WERI-Rb-1 (cell line): ENCODE measurements around the gene NPW.
A peak's percentile ranks its signal among the peaks of the same experiment; 100 is the strongest.

Experiments used
- DNase-seq: peaks from one replicate; pipeline ENCODE4 v3.0.0-alpha.2; 2020
- H3K27ac ChIP-seq: fragments of 250-450 bp; sonication (Bioruptor Pico); 2 replicates; pipeline ENCODE4 v1.5.1; 2020; ENCODE audit warnings: mild to moderate bottlenecking, moderate library complexity
- H3K27me3 ChIP-seq: fragments of 250-450 bp; sonication (Bioruptor Pico); 2 replicates; pipeline ENCODE4 v1.5.1; 2021; ENCODE audit warnings: mild to moderate bottlenecking, low read depth, moderate library complexity; ENCODE audit not compliant: insufficient read depth, severe bottlenecking
- H3K36me3 ChIP-seq: fragments of 250-450 bp; sonication (Bioruptor Pico); 2 replicates; pipeline ENCODE4 v1.5.1; 2020; ENCODE audit warnings: mild to moderate bottlenecking, moderate library complexity
- H3K4me3 ChIP-seq: 2 replicates; pipeline ENCODE4 v1.5.1; 2011; ENCODE audit warnings: low read depth, mild to moderate bottlenecking, control low read depth, low read length
- H3K9me3 ChIP-seq: fragments of 250-450 bp; sonication (Bioruptor Pico); 2 replicates; pipeline ENCODE4 v1.5.1; 2021; ENCODE audit warnings: mild to moderate bottlenecking, moderate library complexity; ENCODE audit not compliant: severe bottlenecking
- CTCF ChIP-seq: IDR thresholded peaks from 2 replicates; pipeline ENCODE4 v1.5.1; 2011; ENCODE audit warnings: low read depth, mild to moderate bottlenecking, control low read depth, inconsistent platforms, low read length

NPW gene

GRCh38 chr16:2013527-2013926, 6.1 kb upstream of the NPW start:
- no peak for DNase-seq
- Histone ChIP-seq H3K36me3 (peaks cover 4% of the 10 kb centered on the region), H3K9me3 (no peaks in the 10 kb centered on the region), H3K27ac (no peak overlapping the region), H3K27me3 (no peaks in the 10 kb centered on the region), H3K4me3 (no peak overlapping the region)
- TF ChIP-seq CTCF = no peak

- no peaks in the 10 kb centered on the region for H3K36me3 ChIP-seq
- no peak for TF ChIP-seq CTCF
- no peak overlapping the region; the same call in none of the 2 replicates for H3K27ac ChIP-seq
- H3K27me3 ChIP-seq = no peaks in the 10 kb centered on the region
- H3K4me3 ChIP-seq = no peak overlapping the region
- no peak for DNase-seq
- no peaks in the 10 kb centered on the region for H3K9me3 ChIP-seq
These were observed 4.3 kb upstream of the NPW start for GRCh38 chr16:2015117-2015946.

GRCh38 chr16:2015947-2016208, 3.7 kb upstream of the NPW start:
- no peaks in the 10 kb centered on the region for H3K9me3 ChIP-seq
- H3K27me3 ChIP-seq = no peaks in the 10 kb centered on the region
- no peak overlapping the region; the same call in 1 of the 2 replicates for H3K27ac ChIP-seq
- no peaks in the 10 kb centered on the region for H3K36me3 ChIP-seq
- TF ChIP-seq CTCF = no peak
- DNase-seq = no peak
- no peak overlapping the region for H3K4me3 ChIP-seq

- Histone ChIP-seq H3K36me3 (no peaks in the 10 kb centered on the region), H3K27ac (no peak overlapping the region), H3K4me3 (no peak overlapping the region), H3K27me3 (no peaks in the 10 kb centered on the region), H3K9me3 (no peaks in the 10 kb centered on the region)
- DNase-seq = peak; percentile 38
- TF ChIP-seq CTCF = peak; percentile 70; the same call in 1 of the 2 replicates
These were observed 3.1 kb upstream of the NPW start for GRCh38 chr16:2016407-2016922.

- H3K9me3 ChIP-seq = no peaks in the 10 kb centered on the region
- H3K36me3 ChIP-seq = no peaks in the 10 kb centered on the region
- H3K4me3 ChIP-seq = no peak overlapping the region
- no peak for DNase-seq
- no peak for TF ChIP-seq CTCF
- H3K27ac ChIP-seq = no peak overlapping the region
- no peaks in the 10 kb centered on the region for H3K27me3 ChIP-seq
These were observed 591 bp downstream of the NPW start for GRCh38 chr16:2019921-2020831.
